NCI-H1930 (cell line): ENCODE results near the gene OBI1.
"Not testable (repeated sequence)": the region's sequence is repeated elsewhere in the genome, so short reads cannot be mapped to it uniquely, and the experiment has no call there.

ENCODE experiments used
- DNase-seq, 2 experiments: peaks; one replicate each; lab custom pipeline; 2025; lab: John Stamatoyannopoulos, UW

Gene OBI1

DNA sequence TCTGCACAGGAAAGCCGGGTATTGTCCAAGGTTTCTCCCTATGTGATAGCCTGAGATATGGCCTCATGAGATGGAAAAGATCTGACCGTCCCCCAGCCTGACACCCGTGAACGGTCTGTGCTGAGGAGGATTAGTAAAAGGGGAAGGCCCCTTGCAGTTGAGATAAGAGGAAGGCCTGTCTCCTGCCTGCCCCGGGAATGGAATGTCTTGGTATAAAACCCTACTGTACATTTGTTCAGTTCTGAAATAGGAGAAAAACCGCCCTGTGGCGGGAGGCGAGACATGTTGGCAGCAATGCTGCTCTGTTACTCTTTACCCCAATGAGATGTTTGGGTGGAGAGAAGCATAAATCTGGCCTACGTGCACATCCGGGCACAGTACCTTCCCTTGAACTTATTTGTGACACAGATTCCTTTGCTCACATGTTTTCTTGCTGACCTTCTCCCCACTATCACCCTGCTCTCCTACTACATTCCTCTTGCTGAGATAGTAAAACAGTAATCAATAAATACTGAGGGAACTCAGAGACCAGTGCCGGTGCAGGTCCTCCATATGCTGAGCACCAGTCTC, 11.8 kb downstream of the OBI1 start:
- not testable (repeated sequence) for DNase-seq

DNA sequence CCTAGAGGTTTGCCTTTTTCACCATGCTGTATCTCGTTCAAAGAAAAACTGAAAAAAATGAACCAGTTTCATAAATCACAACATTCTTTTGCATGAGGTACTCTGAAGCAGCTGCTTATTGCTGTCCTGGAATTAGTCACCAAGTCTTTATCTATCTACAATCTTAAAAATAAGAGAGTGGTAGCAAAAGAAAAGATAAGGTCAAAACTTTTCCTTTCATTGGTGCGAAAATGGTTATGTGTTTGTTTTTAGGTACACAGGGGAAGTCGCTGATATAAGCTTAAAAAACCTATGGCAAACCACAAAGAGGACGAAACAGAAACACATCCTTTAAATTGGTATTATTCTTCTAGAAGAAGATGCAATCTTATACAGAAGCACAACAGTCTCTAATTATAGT, 20.7 kb downstream of the OBI1 start:
- no peak for DNase-seq

DNA sequence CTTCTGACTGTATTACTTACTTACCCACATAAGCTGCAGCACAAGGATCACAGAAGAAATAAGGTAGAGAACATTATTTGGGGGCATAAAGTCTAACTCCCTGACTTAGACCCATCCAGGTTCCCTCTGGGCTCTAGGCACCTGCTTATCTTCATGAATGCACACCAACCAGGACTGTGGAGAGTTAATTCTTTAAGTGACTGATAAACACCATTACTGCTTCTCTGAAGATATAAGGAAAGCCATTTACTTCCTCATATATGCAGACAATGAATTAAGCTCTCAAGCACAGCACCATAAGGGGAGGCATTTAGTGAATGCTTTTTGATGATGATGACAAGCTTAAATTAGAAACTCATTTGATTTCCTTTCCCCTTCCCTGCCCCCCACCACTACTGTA, 22.5 kb downstream of the OBI1 start:
- no peak for DNase-seq

DNA sequence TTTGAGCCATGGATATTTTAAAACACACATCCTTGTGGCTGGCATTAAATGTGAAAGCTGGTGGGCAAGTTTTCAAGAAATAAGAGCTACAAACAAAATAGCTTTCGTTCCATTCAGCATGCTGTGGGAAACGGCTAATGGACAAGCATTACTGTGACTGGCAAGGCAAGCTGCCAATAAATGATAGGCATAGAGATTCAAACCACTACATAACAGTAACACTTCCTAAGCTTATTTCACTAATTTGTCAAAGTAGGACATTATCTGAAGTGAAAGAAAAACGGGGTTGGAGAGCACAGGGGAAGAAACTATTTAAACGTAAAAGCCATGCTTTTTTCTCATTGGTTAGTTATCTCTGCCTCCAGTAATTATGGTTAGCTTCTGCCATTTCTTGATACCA, 26.0 kb downstream of the OBI1 start:
- no peak for DNase-seq

DNA sequence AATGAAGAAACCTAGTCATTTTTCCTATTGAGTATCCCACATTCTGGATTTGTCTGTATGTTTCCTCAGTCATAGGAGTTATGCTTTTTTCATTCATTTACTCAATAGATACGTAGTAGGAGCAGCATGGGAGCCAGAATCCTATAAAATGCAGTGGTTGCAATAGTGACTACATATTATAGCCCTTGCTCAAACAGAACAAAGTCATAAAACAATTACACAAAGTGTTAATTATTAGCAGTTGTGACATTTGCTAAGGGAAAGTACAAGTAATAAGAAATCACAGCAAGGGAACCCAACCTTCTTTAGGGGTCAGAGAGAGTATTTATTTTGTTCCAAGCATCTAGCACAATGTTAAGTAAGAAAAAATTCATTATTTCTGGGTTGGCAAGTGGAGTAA, 27.9 kb downstream of the OBI1 start:
- no peak for DNase-seq

DNA sequence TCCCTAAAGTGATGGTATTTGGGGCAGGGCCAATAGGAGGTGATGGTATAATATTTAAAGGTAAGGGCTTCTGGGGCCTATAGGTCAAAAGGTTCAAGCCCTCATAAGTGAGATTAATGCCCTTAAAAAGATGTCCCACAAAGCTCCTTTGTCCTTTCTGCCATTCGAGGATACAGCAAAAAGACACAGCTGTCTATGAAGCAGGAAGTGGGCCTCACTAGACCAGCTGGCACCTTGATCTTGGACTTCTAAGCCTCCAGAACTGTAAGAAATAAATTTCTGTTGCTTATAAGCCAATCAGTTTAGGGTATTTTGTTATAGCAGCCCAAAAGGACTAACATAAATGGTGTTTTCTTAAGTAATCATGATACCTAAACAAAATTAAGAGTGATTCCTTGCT, 28.4 kb downstream of the OBI1 start:
- no peak for DNase-seq

DNA sequence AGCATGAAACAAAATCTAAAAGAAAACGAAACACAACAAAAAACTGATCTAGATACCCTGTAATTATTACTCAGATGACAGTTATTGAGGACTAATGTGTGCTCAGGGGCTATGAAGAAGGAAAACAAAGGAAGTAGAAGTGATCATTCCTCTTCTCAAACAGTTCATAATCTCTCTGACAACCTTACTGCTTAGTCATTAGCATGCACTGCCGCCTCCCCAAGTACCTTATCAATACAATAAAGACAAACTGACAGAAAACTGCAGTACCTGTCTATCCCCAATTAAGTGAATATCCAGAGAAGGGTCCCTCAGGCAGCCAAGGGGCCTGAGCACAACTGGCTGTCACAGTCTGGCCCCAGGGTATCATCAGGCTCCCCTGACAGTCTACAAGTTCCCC, 33.6 kb downstream of the OBI1 start:
- no peak for DNase-seq

DNA sequence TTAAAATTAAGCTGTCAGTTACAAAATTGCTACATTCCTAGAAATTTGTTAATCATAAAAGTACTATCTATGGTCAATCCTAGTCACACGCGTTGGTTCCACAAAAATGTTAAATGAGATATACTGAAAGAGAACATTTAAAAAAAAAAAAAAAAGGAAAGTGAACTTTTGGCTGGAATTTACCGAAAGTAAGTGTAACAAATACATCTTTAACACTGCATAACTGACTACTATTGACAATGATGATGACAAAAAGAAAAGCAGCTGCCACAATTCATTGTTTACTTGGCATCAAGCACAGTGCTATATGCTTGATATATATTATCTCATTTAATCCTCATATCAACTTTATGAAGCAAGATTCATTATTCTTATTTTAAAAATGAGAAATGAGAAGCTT, 35.8 kb downstream of the OBI1 start:
- DNase-seq = no peak

DNA sequence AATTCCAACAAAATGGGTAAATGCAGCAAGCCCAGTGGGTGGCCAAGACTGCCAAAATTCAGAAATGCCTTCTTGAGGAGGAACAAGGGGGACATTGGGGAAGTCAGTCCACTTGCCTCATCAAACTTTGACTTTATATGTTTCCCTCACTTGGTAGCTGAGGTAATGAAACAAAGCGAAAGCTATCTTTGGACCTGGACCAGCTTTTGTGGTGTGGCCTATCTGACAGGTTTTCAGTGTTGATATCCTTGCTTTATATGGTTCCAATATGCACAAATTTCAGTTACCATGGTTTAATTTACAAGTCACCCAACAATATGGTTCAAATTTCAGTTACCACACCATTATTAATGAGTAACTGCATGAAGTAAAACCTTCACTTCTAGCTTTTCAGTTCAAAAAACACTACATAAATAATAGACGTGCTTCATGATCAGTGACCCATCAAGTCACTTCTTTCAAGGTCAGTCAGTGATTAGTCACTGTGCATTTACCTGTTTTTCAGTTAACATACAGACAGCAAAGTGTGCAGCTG, 38.0 kb downstream of the OBI1 start:
- DNase-seq = no peak

DNA sequence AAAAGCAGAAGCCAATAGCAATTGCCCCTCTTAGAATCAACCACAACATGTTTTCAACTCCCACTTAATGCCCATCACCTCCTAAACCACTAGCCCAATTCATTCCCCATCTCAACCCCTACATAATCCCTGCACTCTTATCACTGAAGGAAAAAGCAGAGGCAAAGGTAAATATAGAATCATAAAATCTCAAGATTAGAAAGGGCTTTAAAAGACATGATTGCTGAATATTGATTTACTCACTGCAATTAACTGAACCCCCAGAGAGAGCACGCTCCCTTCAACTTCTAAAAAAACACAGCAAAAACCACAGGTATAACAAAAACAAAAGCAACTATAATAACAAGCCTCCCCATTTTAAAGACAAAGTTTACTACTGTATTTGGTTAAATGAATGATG, 40.5 kb downstream of the OBI1 start:
- DNase-seq = no peak

DNA sequence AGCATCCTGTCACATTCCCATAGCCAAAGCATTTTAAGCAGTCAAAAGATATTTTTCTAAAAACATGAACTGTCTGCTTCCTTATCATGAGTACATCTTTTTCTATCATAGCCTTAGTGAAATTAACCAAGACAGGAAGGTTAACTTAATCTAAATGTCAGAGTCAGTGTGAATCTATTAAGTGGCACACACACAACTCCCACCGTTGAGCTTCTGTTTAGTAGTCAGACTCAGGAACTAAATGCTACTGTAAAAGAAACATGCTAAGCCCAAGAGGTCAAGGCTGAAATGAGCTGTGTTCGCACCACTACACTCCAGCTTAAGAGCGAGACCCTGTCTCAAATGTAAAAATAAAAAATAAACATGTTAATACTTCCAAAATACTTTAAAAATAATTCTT, 47.9 kb downstream of the OBI1 start:
- DNase-seq = no peak

DNA sequence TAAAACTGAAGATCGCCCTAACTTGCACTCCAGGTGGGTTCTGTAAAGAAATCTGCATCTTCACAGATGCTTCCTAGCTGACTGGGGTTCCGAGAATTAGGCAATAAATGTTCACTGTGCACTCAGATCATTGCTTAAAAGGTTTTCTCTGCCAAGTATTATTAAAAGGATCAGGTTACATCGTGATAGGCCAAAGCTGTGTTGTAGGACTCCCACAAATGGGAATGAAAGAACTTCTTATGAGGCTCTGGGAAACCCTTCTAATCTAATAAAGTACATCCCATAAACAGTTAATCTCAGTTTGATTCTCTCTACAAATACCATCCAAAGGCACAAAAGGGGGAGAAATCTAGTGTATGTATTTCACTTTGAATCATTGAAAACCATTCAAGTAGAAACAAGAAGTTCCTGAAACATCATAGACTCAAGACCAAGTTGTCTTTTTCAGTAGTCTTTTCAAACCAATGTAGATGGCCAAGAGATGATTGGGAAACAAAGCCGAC, 48.5 kb downstream of the OBI1 start:
- DNase-seq = no peak

DNA sequence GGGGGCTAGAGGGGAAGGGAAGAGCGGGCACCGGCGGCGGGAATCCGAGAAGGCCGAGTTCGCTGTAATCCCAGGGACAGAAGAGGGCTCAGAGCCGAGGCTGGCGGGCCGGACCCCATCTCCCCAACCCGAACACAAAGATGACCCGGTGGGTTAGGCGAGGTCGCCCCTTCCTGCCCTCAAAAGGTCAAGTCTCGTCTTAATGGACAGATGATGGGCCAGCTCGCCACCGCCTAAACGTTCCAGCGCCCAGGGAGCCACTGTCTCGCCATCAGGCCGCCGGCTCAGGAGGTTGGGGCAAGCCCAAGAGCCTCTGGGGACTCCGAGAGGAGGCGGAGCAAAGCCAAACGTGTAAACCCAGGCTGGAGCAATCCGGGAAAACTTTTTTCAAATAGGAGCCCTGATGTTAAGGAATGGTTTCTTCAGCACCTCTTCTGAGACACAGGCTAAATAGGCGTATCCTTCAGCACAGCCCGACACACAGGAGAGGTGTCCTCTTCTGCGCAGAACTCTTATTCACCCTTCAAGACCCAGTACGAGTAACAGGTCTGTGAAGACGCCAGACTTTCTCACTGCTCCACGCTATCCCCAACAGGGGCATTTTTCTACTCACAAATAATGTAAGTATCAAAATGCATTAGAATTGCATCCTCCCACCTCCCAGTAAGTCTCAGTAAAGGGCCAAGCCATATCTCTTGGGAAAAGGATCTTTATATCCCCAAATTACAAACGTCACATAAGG, 49.3 kb downstream of the OBI1 start:
- DNase-seq = no peak

DNA sequence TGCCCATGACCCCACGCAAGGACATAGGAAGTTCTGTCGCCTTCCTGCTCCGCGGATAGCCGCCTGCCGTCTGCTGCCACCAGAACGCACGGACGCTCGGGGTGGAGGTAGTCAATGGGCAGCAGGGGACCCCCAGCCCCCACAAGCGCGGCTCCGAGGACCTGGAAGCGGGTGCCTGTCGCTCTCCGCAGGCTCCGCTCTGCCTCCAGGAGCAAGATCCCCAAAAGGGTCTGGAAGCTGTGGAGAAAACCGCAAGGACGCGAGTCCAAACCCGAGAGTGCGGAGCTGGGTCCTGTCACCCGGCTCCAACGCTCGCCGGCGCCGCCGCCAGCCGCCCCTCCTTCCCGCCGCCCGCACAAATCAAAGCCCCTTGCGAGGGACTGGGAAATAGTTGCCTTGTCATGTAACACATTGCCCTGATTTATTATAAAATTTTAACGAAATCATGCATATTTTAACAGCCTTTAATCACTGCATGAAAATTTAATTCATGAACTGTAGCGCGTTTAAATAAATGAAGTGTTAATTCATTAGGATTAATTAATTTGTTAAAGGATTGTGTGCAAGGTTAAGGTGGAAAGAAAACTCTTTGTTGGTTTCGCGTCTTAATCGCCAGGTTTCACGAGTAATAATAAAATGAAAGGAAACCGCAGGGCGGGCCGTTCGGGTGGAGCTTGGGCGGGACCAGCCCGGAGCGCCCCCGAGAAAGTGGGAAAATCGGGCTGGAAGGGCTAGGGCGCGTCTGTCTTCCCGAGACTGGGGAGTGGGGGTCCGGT, 50.1 kb downstream of the OBI1 start:
- no peak for DNase-seq

DNA sequence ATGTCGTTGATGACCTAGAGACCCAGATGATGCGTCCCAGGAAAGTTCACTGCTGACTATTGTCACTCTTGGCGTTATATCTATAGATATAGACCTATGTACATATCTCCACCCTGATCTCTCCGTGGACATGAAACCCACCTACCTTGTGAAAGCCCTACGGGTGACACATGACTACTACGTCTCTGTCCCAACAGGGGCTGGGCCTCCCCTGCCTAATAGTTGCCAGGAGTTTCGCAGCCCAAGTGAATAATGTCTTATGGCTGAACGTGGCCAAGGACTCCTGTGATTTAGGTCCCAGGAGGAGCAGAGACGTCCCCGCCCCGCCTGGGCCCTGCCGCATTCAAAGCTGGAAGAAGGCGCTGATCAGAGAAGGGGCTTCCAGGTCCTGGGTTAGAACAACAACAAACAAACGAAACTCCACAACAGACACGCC, 50.7 kb downstream of the OBI1 start:
- DNase-seq = no peak

DNA sequence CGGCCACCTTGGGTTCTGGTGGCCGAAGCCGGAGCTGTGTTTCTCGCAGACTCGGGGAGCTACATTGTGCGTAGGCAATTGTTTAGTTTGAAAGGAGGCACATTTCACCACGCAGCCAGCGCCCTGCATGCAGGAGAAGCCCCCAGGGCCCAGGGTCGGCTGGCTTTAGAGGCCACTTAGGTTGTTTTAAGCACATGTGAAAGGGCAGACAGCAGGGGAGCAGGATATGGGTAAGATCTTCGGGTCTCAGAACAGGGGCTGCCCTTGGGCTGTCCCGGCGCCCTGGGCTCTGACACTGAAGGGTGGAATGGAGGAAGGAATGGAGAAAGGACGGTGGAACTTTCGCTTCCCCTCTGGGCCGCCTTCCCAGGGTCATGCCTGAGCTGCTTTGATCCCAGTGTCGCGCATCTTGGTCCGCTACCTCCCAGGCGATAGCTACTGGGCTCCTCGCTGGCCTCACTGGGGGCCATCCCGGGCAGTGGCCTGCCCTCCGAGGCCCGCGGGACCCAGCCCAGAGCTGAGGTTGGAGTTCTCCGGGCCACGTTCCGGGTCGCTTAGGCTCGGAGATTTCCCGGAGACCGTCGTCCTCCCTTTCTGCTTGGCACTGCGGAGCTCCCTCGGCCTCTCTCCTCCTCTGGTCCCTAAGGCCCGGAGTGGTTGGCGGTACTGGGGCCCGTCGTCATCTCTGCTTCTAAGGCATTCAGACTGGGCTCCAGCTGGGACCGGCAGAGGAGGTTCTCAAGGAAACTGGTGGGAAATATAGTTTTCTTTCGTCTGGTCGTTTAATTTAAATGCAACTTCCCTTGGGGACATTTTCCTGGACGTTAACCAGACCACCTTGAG, 51.3 kb downstream of the OBI1 start:
- DNase-seq = no peak

DNA sequence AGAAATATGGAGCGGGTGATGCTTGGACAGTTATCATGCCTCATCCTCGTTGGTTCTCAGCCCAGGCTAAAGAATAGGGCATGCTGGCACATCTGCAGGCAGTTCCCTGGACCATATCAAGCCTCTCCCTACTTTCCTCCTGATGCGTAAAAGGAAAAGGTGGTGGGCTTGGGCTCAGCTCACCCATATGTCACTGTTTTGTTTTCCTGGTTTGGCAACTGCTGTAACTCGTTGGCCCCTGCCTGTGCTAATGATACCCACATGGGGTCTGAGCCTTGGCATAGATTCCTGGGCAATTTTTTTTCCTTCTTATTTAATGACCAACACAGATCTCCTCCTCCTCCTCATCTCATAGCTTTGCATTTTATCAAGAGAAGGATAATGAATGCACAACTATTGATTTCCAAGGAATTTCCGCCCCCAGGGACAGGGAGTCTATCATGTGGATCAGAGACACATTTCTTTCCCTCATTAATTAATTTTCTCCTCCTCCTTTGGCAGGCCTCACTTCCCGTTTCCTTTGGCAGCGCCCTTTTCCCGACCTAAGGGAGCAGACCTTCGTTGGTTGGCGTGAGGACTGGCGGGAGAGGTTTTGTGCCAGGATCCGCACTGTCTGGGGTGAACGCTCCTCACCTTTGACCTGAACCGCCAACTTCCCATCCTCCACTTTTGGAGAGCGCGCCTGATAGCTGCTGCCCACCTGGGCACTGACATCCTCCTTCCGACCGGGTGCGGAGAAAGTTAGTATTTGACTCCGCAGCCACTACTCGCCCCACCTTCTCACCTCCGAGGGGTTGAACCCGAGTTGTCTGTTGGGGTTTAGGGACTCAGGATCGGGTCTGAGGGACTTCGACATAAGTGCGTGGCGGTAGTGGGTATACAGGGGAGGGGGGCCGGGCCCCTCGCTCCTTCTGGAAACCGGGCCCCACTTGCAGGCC, 52.2 kb downstream of the OBI1 start:
- DNase-seq = no peak

DNA sequence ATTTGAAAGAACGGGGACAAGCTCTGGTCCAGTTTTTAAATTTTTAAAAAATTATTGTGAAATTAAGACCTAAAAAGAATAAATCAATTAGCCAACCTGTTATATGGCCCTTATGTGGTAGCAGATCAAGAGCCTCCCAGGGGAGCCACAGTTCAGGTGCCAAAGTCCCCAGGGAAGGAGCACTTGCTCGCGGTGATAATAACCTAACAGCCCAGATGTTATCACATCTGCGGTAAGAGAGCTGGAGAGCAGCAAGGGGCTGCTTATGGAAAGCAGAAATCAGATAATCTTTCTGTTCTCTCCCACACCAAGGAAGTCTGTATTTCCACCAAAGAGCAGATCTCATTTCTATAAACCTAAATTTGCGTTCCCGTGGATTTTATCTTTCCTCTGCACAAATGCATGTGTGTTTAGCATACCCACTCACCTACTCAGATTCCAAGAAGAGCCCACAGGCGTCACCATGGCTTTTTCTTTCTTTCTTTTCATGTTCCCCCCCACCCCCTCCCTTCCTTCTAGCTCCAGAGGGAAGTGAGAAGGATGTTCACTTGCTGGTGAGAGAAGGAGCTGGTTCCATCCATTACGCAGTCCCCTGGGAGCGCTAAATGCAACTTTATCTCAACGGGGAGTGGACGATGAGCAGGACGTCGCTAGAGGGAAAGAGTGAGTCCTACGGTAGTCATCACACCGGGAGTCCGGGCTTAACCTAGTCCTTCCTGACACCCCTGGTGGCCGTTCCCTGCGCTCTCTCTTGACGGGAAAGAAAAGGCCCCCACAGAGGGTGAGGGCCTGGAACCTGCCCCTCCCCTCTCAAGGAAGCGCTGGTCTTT, 54.0 kb downstream of the OBI1 start:
- DNase-seq = peak; percentile 8 to 16

DNA sequence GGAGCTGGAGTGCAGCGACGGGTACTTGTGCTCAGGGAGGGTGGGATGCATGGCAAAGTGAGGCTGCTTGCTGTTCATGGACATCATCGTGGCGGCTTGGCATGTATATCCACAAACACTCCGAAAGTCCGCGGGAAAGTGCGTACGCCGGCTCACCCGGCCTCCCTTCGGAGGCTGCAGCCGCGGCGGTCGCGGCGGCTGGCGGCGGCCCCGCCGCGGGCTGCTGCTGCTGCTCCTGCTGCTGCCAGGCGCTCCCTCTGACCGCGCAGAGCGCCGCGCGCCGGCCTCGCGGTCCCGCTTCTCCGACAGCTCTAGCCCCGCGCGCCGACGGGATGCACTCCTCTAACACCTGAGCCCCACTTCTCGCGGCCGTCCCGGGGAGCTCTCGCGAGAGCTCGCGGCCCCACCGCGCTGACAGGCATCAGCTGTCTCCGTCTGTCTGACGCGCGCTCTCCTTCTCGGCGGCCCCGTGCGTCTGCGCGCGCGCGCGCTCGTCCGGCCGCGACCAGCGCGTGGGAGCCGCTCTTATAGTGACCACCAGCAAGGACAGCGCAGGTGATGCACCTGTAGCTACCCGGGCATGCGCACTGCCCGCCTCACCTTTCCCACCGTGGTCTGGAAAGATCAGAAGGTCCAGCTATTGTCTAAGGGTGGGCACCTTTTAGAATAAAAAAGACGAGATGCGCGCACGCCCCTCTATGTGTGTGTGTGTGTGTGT, 55.6 kb downstream of the OBI1 start, which contains the start of gene POU4F1:
TSS of gene POU4F1 (minus strand) at position 313 of the 718 bp plus-strand sequence. CDS start at position 87, 226 bp downstream.
- peak; percentile 91 to 93 for DNase-seq
